Activated naive CD4-positive, alpha-beta T cell treated with anti-CD3 and anti-CD28 coated beads, Interleukin-2, amount 50 U/mL, for 16 hours (primary cell): Measurements from ENCODE around the gene ULBP2.
"Not testable (repeated sequence)": the region's sequence is repeated elsewhere in the genome, so short reads cannot be mapped to it uniquely, and the experiment has no call there.

Source experiments
- DNase-seq: peaks from one replicate; pipeline ENCODE4 v3.0.0-alpha.2; 2020

The ULBP2 gene

GRCh38 chr6:149941583-149942460 is at the start of gene ULBP2:
TSS of gene ULBP2 (plus strand) at chr6:149942014. CDS start at chr6:149942073, 59 bp downstream.
- peak; percentile 86 for DNase-seq

- DNase-seq: no peak
Measured at GRCh38 chr6:149895048-149895590, 46.7 kb upstream of the ULBP2 start.

DNA sequence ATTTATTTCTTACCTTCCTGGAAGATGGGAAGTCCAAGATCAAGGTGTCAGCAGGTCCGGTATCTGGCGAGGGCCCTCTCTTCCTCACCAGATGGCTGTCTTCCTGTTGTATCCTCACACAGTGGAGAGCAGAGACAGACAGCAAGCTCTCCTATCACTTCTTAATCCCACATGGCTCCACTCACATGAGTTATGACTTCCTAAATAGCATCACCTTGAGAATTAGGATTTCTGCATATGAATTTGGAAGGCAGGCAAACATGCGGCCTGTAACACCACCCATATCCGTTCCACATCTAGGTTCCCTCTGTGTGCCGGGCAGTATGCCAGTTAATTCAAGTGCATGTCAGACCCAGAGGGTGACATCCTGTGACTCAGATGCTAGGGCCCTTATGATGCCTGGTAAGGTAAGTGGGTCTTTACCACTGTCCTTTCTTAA is 46.0 kb upstream of the ULBP2 start:
- DNase-seq: peak; percentile 34

GRCh38 chr6:149896491-149896890 is 45.3 kb upstream of the ULBP2 start:
- DNase-seq: no peak

DNA sequence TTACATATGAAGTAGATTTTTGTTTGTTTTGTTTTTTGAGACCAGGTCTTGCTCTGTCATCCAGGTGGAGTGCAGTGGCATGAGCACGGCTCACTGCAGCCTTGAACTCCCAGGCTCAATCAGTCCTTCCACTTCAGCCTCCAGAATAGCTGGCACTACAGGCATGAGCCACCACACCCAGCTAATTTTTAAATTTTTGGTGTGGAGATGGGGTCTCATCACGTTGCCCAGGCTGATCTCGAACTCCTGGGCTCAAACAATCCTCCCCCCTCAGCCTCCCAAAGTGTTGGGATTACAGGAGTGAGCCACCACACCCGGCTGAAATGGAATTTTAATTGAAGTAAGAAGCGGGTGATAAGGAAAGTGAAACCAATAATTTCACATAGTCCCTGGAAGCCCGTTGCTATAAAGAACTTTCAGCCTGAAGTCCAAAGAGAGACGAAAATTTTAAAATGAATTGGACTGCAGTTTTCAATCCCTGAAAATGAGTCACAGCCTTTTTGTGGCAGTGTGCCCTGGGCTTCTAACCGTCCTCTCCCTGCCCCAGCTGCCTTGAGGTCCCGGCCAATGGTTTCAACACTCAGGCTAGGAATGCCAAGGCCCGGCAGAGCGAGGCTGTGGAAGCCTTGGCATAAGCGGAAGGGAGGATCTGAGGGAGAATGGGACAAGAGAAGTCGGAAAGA is 44.7 kb upstream of the ULBP2 start:
- no peak for DNase-seq

- no peak for DNase-seq
Measured at GRCh38 chr6:149897855-149898744, 43.7 kb upstream of the ULBP2 start, which contains the start of gene RAET1E. TSS of gene RAET1E (minus strand) at chr6:149898113. CDS start at chr6:149890901, 7,212 bp downstream.

- no peak for DNase-seq
Measured at GRCh38 chr6:149898966-149899365, 42.8 kb upstream of the ULBP2 start.

DNA sequence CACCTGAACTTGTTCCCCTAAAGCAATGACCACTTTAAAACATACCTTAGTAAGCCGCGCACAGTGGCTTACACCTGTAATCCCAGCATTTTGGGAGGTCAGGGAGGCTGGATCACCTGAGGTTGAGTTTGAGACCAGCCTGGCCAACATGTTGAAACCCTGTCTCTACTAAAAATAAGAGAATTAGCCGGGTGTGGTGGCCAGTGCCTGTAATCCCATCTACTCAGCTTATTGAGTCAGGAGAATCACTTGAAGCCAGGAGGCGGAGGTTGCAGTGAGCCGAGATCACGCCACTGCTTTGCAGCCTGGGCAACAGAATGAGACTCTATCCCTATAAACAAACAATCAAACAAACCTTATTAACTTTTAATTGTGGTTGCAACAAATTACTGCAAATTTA is 42.3 kb upstream of the ULBP2 start:
- no peak for DNase-seq

DNA sequence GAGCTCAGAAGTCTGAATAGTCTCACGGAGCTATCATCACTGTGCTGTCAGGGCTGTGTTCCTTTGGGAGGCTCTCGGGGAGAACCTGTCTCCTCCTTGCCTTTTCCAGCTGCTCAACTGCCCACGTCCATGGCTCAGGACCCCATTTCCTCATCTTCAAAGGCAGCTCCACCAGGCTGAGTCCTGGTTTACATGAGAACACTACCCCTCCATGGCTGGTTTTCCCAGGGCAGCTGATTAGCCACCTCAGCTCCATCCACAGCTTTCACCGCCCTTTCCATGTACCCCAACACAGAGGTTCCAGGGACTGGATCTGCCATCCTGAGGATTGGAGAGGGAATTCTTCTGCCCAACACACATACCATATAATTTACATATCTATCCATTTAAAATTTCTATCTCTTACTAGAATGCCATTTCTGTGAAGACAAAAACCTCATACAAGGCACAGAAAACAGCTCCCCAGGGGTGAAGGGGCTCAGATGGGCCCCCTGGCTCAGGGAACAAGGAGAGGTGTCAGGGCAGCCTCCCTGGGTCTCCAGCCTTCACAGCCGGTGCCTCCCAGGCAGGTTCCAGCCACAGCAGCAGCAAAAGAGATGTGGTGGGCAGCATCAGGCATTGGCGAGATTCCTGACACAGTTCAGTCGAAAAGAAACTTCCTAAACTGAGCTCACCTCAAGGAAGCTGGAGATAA is 41.7 kb upstream of the ULBP2 start:
- DNase-seq: no peak

DNA sequence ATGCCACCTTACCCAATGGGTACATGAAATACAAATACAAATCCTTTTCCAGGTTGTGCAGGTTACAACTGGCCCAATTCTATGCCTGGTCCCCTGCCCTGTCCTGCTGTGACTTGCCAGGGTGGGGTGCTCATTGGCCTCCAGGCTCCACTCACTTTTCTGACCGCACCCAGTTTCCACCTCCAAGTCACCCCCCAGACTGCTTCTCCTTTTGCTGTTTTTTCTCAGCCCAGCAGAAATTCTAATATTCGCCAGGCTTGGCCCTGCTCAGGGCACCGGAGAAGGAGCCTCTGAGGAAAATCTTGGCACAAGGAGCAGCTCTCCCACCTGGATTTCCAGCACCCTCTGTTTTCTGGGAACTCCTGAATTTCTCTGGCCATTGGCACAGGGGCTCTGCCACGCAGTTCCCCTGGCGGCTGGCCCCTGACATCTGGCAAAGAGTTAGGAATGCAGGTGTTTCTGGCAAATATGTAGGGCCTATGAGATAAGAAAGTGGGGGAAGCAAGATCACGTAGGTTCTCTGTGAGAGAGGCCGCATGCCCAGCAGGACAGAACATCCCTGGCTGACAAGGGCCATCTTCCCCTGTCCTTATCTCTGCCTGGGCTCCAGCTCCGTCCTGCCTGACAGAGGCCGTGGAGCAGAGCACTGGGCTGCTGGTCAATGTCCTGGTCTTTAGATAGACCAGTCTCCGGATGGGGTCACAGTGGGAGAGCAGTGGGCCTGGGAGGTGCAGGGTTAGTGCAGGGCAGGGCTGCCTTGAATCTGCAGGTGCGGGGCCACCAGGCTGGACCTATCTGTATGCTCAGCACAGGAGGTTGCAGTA is 41.0 kb upstream of the ULBP2 start:
- DNase-seq: no peak

GRCh38 chr6:149901444-149902140 is 40.2 kb upstream of the ULBP2 start:
- DNase-seq: no peak

DNA sequence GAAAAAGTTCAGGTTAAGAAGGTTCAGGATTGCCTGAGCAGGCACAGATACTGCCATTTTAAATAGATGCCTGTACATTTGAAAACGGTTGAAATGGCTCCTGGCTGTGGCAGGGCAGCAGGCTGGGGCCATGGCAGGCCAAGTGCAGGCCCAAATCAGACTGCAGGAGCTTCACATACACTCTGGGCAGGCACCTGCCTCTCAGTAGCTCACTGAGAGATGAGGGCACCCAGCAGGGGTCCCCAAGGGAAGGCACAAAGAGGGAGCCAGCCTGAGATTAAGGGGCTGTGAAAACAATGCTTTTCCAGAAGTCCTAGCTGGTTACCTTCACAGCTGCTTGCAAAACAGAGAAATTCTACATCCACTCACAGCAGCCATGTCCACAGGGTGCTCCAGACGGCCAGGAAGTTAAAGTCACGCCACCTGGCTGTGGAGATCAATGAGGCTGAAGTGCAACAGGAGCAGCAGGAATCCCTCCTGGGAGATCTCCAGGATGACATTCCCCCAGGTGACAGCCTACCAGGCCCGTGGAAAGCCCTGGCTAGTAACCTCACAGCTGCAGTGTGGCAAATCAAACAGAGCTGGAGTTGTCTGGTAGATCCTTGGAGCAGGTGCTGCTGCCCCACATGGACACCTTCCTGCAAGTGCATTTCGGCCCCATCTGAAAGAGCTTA is 37.7 kb upstream of the ULBP2 start:
- DNase-seq: no peak

DNA sequence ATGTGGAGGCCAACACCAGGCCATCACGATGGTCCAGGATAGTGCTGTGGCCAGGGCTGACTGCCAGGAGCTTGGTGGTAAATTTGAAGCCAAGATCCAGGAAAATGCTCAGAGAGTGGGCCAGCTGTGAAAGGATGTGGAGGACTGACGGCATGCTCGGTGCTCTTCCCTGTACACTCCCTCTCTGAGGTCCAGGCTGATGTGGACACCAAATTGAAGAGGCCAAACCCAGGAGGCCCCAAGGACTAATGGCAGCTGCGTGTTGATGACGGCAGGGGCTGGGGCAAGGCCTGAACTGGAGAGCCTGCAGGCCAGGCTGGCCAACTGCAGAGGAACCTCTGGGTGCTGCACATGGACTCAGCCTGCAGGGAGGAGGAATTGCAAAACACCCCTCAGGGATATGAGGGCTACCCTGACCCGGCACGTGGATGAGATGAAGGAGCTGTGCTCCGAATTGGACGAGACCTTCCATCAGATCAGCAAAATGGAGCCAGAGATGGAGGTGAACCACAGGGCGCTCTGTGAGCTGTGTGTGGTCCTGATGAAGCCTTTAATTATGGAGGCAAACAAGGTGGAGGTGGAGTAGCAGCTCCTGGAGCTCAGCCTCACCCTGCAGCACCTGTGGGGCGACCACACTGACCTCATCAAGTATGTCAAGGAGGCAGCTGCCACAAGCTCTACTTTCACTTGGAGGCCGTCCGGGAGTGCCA is 37.0 kb upstream of the ULBP2 start:
- no peak for DNase-seq

DNA sequence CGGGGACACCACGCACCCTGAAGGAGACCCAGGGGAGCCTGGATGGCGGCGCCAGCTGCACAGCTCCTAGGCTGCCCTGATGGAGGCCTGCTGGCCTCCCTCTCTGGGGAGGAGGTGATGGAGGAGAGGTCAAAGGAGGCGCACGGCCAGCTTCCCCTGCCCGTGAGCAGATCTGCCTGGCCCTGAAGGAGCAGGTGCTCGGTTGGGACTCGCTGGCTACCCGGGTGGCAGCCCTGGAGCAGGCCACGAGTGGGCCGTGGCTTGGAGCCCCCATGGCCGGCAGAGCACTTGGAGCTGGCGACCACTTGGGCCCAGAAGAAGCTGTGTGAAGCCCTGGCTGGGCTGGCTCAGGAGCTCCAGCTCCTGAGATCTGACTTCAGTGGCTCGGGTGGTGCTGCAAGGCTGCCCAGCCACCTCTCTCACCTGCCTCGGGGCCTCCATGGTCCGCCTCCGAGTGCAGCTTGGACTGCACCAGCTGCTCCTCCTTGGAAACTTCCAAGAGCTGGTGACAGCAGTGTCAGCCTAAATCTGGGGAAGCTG is 36.4 kb upstream of the ULBP2 start:
- no peak for DNase-seq

DNA sequence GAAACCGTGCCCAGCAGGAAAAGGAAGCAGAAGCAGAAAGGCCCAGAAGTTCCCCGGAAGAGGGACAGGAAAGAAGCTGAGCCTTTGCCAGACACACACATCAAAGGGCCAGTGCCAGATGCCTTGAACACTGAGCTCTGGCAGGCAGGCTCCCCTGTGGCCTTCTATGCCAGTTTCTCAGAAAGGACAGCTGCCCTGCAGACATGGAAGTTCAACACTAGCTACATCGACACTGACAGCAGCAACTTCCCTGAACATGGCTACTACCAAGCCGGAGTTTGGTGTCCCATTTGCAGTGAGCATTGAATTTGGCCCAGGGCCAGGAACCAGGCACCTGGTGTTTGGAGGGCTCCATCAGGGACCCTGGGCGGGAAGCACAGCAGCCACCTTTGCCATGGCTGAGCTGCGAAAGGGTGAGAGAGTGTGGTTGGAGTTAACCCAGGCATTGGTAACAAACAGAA is 35.9 kb upstream of the ULBP2 start:
- no peak for DNase-seq

DNA sequence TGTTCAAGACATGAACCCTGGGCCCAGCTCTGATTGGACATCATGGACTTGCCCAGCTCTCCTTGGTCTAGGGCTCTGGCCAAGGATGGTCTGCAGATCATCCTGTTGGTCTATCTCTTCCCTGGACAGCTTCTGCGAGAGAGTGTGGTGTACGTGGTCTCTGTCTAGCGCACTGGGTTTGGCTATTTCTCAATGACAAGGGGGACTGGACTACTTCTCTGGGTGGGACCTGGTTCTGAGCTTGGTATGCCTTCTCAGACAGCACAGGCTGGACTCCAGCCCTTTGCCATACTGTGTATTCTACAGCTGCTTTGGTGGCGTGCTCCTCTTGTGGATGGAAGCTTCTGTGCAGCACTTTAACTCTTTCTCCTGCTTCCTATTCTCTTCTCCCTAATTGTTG is 35.4 kb upstream of the ULBP2 start:
- no peak for DNase-seq

DNA sequence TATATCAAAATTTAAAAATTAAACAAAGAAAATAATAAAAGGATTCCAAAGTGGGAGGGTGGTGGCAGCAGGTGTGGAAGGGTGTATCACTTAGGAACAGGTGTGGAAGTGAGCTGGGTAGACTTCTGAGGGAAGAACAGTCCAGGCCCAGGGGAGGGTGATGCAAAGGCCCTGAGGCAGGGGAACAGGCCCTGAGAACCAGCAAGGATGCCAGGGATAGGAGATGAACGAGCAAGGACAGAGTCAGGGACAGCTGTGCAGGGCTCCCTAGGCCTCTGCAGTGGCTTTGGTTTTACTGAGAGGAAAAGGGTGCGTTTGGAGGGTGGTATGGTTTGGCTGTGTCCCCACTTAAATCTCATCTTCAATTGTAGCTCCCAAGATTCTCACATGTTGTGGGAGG is 34.5 kb upstream of the ULBP2 start:
- no peak for DNase-seq

DNA sequence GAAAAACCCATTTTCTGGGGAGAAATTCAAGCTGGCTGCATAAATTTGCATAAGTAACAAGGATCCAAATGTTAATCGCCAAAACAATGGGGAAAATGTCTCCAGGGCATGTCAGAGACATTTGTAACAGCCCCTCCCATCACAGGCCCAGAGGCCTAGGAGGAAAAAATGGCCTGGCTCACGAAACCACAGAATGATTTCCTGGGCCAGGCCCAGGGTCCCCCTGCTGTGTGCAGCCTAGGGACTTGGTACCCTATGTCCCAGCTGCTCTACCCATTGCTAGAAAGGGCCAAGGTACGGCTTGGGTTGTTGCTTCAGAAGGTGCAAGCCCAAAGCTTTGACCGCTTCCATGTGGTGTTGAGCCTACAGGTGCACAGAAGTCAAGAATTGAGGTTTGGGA is 33.3 kb upstream of the ULBP2 start:
- not testable (repeated sequence) for DNase-seq
